ENCODE results near the gene ELF1. TPM values are rescaled to one million over a fixed set of nuclear protein-coding genes. Genes with fewer than 3 reads are reported as not detected.
"Not testable (repeated sequence)": the region's sequence is repeated elsewhere in the genome, so short reads cannot be mapped to it uniquely, and the experiment has no call there.

ELF1 gene
- total RNA-seq, 2 experiments from 2014 or later, result 120 to 143 TPM

- H3K36me3 Mint-ChIP-seq; ATAC-seq; H3K4me3 Mint-ChIP-seq; DNase-seq; CTCF ChIA-PET; H3K4me1 Mint-ChIP-seq; H3K27ac Mint-ChIP-seq; H3K27me3 Mint-ChIP-seq; H3K9me3 Mint-ChIP-seq (ENCODE audit: low read depth): not testable (repeated sequence)
Observed at GRCh38 chr13:40901032-40901431, 118.1 kb downstream of the ELF1 start.

GRCh38 chr13:40900568-40900967, 118.5 kb downstream of the ELF1 start:
- DNase-seq, CTCF ChIA-PET: not testable (repeated sequence)

GRCh38 chr13:40897053-40897452, 122.1 kb downstream of the ELF1 start:
- H3K9me3 Mint-ChIP-seq (ENCODE audit: low read depth), result no peaks in the 10 kb centered on the region
- no peak for ATAC-seq

More at GRCh38 chr13:40900568-40900967, 118.5 kb downstream of the ELF1 start:
- H3K4me3 Mint-ChIP-seq; H3K27me3 Mint-ChIP-seq; H3K27ac Mint-ChIP-seq; H3K9me3 Mint-ChIP-seq (ENCODE audit: low read depth); H3K36me3 Mint-ChIP-seq; ATAC-seq; H3K4me1 Mint-ChIP-seq: not testable (repeated sequence)

GRCh38 chr13:40895227-40896184, 123.6 kb downstream of the ELF1 start:
- Mint-ChIP-seq H3K36me3 (peaks cover 9% of the 10 kb centered on the region), H3K4me1 (no peaks in the 10 kb centered on the region), H3K27me3 (no peaks in the 10 kb centered on the region), H3K4me3 (no peak overlapping the region), H3K9me3 (ENCODE audit: low read depth) (no peaks in the 10 kb centered on the region), H3K27ac (no peak overlapping the region)
- DNase-seq (no peak), ATAC-seq (no peak)
- CTCF ChIA-PET, result no interaction called here

More at GRCh38 chr13:40897053-40897452, 122.1 kb downstream of the ELF1 start:
- DNase-seq, result no peak
- Mint-ChIP-seq H3K4me1 (no peaks in the 10 kb centered on the region), H3K27me3 (no peaks in the 10 kb centered on the region), H3K36me3 (peaks cover 8% of the 10 kb centered on the region), H3K4me3 (no peak overlapping the region), H3K27ac (no peak overlapping the region)
- CTCF ChIA-PET, result no interaction called here

GRCh38 chr13:40893573-40893972, 125.5 kb downstream of the ELF1 start:
- H3K9me3 Mint-ChIP-seq (ENCODE audit: low read depth); H3K4me1 Mint-ChIP-seq; H3K27ac Mint-ChIP-seq; H3K4me3 Mint-ChIP-seq; DNase-seq; CTCF ChIA-PET; H3K27me3 Mint-ChIP-seq; ATAC-seq: not testable (repeated sequence)
- peaks cover 16% of the 10 kb centered on the region for H3K36me3 Mint-ChIP-seq

GRCh38 chr13:40886017-40886416, 133.1 kb downstream of the ELF1 start:
- no peaks in the 10 kb centered on the region for H3K27me3 Mint-ChIP-seq
- no peak for ATAC-seq
- H3K9me3 Mint-ChIP-seq (ENCODE audit: low read depth), result peaks cover 9% of the 10 kb centered on the region
- CTCF ChIA-PET, result no interaction called here
- no peak overlapping the region for H3K4me3 Mint-ChIP-seq
- H3K27ac Mint-ChIP-seq, result no peak overlapping the region
- DNase-seq, result no peak
- peaks cover 15% of the 10 kb centered on the region for H3K4me1 Mint-ChIP-seq
- peaks cover 31% of the 10 kb centered on the region for H3K36me3 Mint-ChIP-seq

GRCh38 chr13:40884175-40884574, 134.9 kb downstream of the ELF1 start:
- DNase-seq, ATAC-seq, H3K27ac Mint-ChIP-seq, H3K27me3 Mint-ChIP-seq, H3K4me3 Mint-ChIP-seq, CTCF ChIA-PET: not testable (repeated sequence)
- peaks cover 39% of the 10 kb centered on the region for H3K36me3 Mint-ChIP-seq
- H3K9me3 Mint-ChIP-seq (ENCODE audit: low read depth), result peaks cover 12% of the 10 kb centered on the region
- peaks cover 17% of the 10 kb centered on the region for H3K4me1 Mint-ChIP-seq

Other genes with a start within 250 kb of the ELF1 start
- 10 to 100 TPM; 35.0 to 37.1 TPM for gene MRPS31, start 248.1 kb downstream of the ELF1 start, total RNA-seq
- 10 to 100 TPM; 11.2 to 14.5 TPM for gene SLC25A15, start 229.7 kb downstream of the ELF1 start, total RNA-seq
- gene WBP4, start 42.2 kb upstream of the ELF1 start, total RNA-seq, result 10 to 100 TPM in 1 of 2 experiments, 1 to 10 TPM in 1; 8.4 to 13.2 TPM
- gene KBTBD6, start 113.5 kb upstream of the ELF1 start, total RNA-seq, result 1 to 10 TPM; 5.7 to 7.2 TPM
- 1 to 10 TPM; 6.5 to 7.6 TPM for gene KBTBD7, start 175.3 kb upstream of the ELF1 start, total RNA-seq
- gene MTRF1, start 244.3 kb upstream of the ELF1 start, total RNA-seq, result 10 to 100 TPM; 22.2 to 23.3 TPM